NCI-H2107 treated with DMSO at 0.1 percent for 48 hours (cell line): Measurements from ENCODE around the gene ERCC3.
"Not testable (repeated sequence)": the region's sequence is repeated elsewhere in the genome, so short reads cannot be mapped to it uniquely, and the experiment has no call there.

Source experiments
- DNase-seq: peaks from one replicate; lab custom pipeline; 2025; ENCODE audit not compliant: unreplicated experiment; lab: John Stamatoyannopoulos, UW

Gene ERCC3

DNA sequence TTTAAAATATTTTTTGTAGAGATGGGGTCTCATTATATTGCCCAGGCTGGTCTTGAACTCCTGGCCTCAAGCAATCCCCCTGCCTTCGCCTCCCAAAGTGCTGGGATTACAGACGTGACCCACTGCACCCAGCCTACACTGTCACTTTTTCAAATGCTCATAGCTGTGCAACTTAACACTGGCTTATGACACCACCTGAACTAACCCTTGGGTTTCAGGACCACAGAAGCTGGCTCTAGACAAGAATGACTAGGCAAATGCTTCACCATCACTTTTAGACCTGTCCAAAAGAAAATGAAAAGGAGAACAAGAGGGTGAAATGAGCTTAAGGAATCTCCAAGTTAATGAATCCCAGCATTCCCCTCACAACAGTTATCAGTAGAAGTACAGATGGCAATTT is 13.3 kb downstream of the ERCC3 start:
- DNase-seq, result no peak

GRCh38 chr2:127279781-127280180 is 14.2 kb downstream of the ERCC3 start:
- DNase-seq, result no peak

GRCh38 chr2:127278959-127279358 is 15.0 kb downstream of the ERCC3 start:
- no peak for DNase-seq

GRCh38 chr2:127277028-127277427 is 16.9 kb downstream of the ERCC3 start:
- DNase-seq, result no peak

DNA sequence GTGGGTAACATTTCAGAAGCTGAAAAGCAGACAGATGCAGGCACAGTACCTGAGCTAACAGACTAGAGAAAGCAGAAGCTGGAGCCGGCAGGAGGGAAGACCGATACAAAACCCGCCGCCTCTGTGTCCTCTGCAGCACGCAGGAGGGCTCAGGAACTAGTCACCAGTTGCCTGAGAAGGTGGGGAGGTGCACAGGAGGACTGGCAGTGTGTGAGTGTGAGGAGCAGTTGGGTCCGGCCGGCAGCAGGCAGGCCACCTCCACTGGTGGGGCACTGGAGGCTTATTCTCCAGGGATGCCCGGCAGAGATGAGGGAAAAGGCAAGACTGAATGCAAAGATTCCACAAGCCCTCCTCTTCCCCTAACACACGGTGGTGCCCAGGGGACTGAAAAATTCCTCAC is 18.2 kb downstream of the ERCC3 start:
- no peak for DNase-seq

GRCh38 chr2:127275356-127275755 is 18.6 kb downstream of the ERCC3 start:
- DNase-seq, result no peak

- DNase-seq, result no peak
These were observed 23.3 kb downstream of the ERCC3 start for GRCh38 chr2:127270663-127271062.

GRCh38 chr2:127261804-127262406 is 32.0 kb downstream of the ERCC3 start:
- DNase-seq, result no peak

GRCh38 chr2:127259355-127259754 is 34.6 kb downstream of the ERCC3 start:
- no peak for DNase-seq

DNA sequence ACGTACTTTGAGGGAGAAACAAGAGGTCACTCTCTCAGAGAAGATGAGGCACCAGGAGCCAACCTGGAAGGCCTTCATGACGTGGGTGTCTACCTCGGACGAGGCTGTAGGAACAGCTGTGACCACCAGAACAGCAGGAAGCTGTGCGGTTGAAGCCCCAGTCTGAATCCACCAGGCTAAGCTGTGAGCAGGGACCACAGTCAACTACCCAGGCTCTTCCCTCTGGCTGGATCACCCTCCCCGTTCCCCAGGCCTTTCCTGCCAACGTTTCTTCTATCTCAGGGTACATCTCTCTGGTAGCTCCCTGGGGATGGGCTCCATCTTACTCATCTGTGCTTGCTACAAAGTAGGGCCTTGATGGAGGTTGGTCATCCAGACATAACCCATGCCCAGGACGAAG is 37.1 kb downstream of the ERCC3 start:
- no peak for DNase-seq

DNA sequence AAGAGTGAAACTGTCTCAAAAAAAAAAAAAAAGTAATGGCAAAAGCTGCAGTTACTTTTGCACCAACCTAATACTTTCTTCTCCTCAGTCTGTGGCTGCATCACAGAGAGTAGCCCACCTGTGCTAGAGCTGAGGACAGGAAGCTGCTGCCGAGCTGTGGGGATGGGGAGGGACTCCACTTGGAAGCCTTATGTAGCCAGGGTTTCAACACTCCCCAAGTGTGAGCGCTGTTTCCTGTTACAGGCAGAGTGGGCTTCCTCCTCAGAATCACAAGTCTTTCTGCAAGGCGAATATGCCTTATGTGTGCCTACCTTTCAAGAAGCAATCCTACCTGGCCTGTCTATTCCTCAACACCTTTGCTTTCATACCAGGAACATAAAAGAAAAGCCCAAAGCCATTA is 37.6 kb downstream of the ERCC3 start:
- no peak for DNase-seq

GRCh38 chr2:127255721-127256120 is 38.2 kb downstream of the ERCC3 start:
- no peak for DNase-seq

DNA sequence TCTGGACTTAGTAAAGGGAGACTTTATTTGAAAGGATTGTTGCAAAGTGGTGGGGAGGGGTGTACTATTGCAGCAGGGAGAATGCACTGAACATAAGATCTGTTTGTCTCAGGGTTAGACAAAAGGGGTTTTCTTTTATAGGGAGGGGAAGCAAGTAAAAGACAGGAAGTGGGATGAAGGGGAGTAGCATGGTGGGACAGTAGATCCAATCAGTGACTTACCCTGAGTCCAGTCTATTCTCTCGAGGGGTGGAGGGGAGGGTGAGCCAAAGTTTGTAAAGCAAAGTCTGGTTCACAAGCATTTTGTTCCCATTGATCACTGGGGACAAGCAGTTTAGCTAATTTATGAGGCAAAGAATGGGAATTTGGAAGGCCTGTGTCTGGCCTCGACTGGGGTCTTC is 38.8 kb downstream of the ERCC3 start:
- no peak for DNase-seq

DNA sequence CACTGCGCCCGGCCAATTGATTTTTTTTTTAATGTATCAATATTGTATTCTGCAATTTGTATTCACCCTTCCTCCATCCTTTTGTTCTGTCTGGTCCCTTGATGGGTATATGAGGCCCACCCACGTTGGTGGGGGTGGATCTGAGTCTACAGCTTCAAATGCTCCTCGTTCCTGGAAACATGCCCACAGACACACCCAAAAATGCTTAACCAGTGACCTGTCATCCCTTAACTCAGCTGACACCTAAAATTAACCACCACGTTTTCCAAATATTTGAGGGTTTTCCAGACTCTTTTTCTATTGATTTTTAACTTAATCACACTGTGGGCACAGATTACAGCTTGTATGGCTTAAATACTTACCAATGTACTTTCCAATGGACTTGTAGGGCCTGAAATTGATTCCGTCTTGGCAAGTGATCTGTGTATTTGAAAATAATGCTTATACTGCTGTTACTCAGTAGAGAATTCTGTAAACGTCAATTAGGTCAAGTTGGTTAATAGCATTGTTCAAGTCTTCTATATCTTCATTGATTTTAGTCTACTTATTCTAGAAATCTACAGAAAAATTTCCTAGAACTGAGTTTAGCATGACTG is 39.5 kb downstream of the ERCC3 start:
- no peak for DNase-seq

DNA sequence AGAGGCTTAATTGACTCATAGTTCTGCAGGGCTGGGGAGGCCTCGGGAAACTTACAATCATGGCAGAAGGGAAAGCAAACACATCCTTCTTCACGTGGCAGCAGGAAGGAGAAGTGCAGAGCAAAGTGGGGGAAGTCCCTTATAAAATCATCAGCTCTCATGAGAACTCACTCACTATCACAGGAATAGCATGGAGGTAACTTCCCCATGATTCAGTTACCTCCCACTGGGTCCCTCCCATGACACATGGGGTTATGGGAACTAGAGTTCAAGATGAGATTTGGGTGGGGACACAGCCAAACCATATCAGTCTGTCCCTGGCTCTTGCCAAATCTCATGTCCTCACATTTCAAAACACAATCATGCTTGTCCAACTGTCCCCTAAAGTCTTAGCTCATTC is 52.8 kb downstream of the ERCC3 start:
- not testable (repeated sequence) for DNase-seq

GRCh38 chr2:127239395-127239794 is 54.5 kb downstream of the ERCC3 start:
- no peak for DNase-seq

GRCh38 chr2:127237768-127238167 is 56.2 kb downstream of the ERCC3 start:
- DNase-seq, result not testable (repeated sequence)

- DNase-seq, result no peak
These were observed 58.8 kb downstream of the ERCC3 start for GRCh38 chr2:127235082-127235702.

GRCh38 chr2:127233710-127234109 is 60.2 kb downstream of the ERCC3 start:
- no peak for DNase-seq

- no peak for DNase-seq
These were observed 62.6 kb downstream of the ERCC3 start for GRCh38 chr2:127231130-127231865.

- no peak for DNase-seq
These were observed 64.4 kb downstream of the ERCC3 start for GRCh38 chr2:127229555-127229954.

GRCh38 chr2:127228102-127228501 is 65.8 kb downstream of the ERCC3 start:
- no peak for DNase-seq
